OCI-LY7 (cell line): ENCODE data around the gene ELF4. TPM values are rescaled to one million over a fixed set of nuclear protein-coding genes. Genes with fewer than 3 reads are reported as not detected.
A peak's percentile ranks its signal among the peaks of the same experiment; 100 is the strongest.

Source experiments
- BruUV-seq: library from RNA; stranded (reverse); fragments of 400-500 nt; replicated peaks from 2 replicates; lab custom pipeline; 2021; lab: Mats Ljungman, UMichigan
- CTCF ChIA-PET: fragments of 300-600 bp; sonication (Branson Sonifier 250); formaldehyde crosslinking; loops from one replicate; lab custom pipeline; 2022; ENCODE audit warnings: antibody characterized with exemption; ENCODE audit not compliant: unreplicated experiment; lab: Charles Lee
- POLR2A ChIA-PET: fragments of 300-600 bp; sonication (Branson Sonifier 250); formaldehyde crosslinking; loops from one replicate; lab custom pipeline; 2022; ENCODE audit warnings: antibody characterized with exemption; lab: Charles Lee
- DNase-seq: peaks from one replicate; pipeline ENCODE4 v3.0.0-alpha.2; 2015; ENCODE audit warnings: low spot score
- H2AFZ ChIP-seq: fragments of 200-600 bp; sonication (generic), shearing (Covaris generic); 2 replicates; pipeline ENCODE4 v1.6.1; 2014; ENCODE audit warnings: mild to moderate bottlenecking, antibody characterized with exemption, low read length, moderate library complexity
- H3K27ac ChIP-seq: fragments of 200-600 bp; sonication (generic); 2 replicates; pipeline ENCODE4 v1.5.1; 2014; ENCODE audit warnings: mixed run types, low read depth, mild to moderate bottlenecking, moderate library complexity, low read length, inconsistent platforms; ENCODE audit not compliant: poor library complexity, severe bottlenecking
- H3K36me3 ChIP-seq: fragments of 200-600 bp; sonication (generic); 2 replicates; pipeline ENCODE4 v1.6.1; 2014; ENCODE audit warnings: mild to moderate bottlenecking, antibody characterized with exemption, low read length, moderate library complexity, mixed read lengths; ENCODE audit not compliant: insufficient read depth
- H3K4me1 ChIP-seq: fragments of 200-600 bp; sonication (generic); 2 replicates; pipeline ENCODE4 v1.5.1; 2014; ENCODE audit warnings: mild to moderate bottlenecking, low read length; ENCODE audit not compliant: insufficient read depth, poor library complexity, severe bottlenecking
- H3K4me2 ChIP-seq: fragments of 200-600 bp; sonication (generic); 2 replicates; pipeline ENCODE4 v1.6.1; 2014; ENCODE audit warnings: mild to moderate bottlenecking, low read length
- H3K4me3 ChIP-seq: fragments of 200-600 bp; sonication (generic); 2 replicates; pipeline ENCODE4 v1.5.1; 2014; ENCODE audit warnings: mild to moderate bottlenecking, low read depth, low read length; ENCODE audit not compliant: poor library complexity, severe bottlenecking
- H3K79me2 ChIP-seq: fragments of 200-600 bp; sonication (generic); 2 replicates; pipeline ENCODE4 v1.6.1; 2016; ENCODE audit warnings: low read depth, mild to moderate bottlenecking, low read length, moderate library complexity, mixed read lengths; ENCODE audit not compliant: insufficient read depth
- H3K9me2 ChIP-seq: fragments of 200-600 bp; sonication (generic); 2 replicates; pipeline ENCODE4 v1.6.1; 2016; ENCODE audit warnings: mild to moderate bottlenecking, low read length, mixed read lengths; ENCODE audit not compliant: insufficient read depth
- H3K9me3 ChIP-seq: fragments of 200-600 bp; sonication (generic); 2 replicates; pipeline ENCODE4 v1.6.1; 2014; ENCODE audit warnings: mild to moderate bottlenecking, mixed run types, low read length, mixed read lengths
- H4K20me1 ChIP-seq: fragments of 200-600 bp; sonication (generic); 2 replicates; pipeline ENCODE4 v1.6.1; 2014; ENCODE audit warnings: mild to moderate bottlenecking, antibody characterized with exemption, low read length, moderate library complexity, mixed read lengths; ENCODE audit not compliant: insufficient read depth
- EZH2phosphoT487 ChIP-seq: fragments of 200-600 bp; sonication (generic); IDR thresholded peaks from 2 replicates; pipeline ENCODE4 v1.6.1; 2018; ENCODE audit warnings: low read depth, borderline replicate concordance, mild to moderate bottlenecking, mixed run types, antibody characterized with exemption, low read length, moderate library complexity, mixed read lengths
- intact Hi-C: fragments of 100-400 bp; cut with micrococcal nuclease; formaldehyde crosslinking; loops from one replicate; pipeline ENCODE4 v1.10.0; 2022; ENCODE audit not compliant: unreplicated experiment
- total RNA-seq, 2 experiments: library from RNA; depleted of rRNA in 1 of 2; stranded (reverse); fragments of >200 nt in 1 of 2; shearing (Covaris generic) in 1 of 2; gene quantifications; 2 replicates each; pipeline ENCODE4 v1.2.3, GENCODE V29; 2014 to 2022
- TF ChIP-seq, protein P1 (sequence below): fragments of 200-600 bp; sonication (generic); conservative IDR thresholded peaks from 2 replicates; pipeline ENCODE4 v1.5.1; 2014; ENCODE audit warnings: mild to moderate bottlenecking, antibody characterized with exemption, low read length, moderate library complexity, mixed read lengths

The ELF4 gene
- total RNA-seq, 2 experiments from 2014 or later: 15.0 to 27.3 TPM

DNA sequence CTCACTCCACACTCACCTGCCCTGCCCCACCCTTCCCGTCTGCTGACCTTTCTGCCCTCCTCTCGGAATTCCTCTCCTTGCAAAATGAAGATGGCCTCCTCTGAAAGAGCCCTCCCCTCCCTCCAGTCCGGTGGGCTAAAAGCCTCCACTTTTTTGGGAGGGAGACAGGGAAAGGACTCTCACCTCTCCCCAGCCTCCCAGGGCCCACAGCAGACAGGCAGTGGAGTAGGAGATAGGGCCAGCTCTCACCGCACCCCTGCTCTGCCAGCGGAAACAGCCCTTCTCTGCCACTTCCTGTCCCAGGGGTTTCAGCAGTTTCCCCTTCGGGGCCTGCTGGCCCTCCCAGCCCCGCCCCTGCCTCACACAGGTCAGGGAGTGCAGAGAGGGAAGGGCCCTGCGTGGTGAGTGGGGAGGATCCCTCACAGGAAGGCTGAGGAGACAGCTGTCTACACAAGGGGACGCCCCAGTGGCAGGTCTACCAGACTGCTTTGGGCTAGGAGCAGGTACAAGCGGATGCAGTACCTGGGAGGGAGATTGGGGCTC, 18.2 kb downstream of the ELF4 start:
- POLR2A ChIA-PET: interaction anchor here (1.2 to 1.4 kb wide), 2 partner anchors 17 to 84 kb away, joined by 3 read pairs; no protein-coding TSS in a partner anchor
- intact Hi-C loops: loop anchor here (1.0 kb wide), 1 partner anchor 17 kb away; no protein-coding TSS in a partner anchor
- H2AFZ ChIP-seq: no peak overlapping the region
- TF ChIP-seq, protein P1, sequence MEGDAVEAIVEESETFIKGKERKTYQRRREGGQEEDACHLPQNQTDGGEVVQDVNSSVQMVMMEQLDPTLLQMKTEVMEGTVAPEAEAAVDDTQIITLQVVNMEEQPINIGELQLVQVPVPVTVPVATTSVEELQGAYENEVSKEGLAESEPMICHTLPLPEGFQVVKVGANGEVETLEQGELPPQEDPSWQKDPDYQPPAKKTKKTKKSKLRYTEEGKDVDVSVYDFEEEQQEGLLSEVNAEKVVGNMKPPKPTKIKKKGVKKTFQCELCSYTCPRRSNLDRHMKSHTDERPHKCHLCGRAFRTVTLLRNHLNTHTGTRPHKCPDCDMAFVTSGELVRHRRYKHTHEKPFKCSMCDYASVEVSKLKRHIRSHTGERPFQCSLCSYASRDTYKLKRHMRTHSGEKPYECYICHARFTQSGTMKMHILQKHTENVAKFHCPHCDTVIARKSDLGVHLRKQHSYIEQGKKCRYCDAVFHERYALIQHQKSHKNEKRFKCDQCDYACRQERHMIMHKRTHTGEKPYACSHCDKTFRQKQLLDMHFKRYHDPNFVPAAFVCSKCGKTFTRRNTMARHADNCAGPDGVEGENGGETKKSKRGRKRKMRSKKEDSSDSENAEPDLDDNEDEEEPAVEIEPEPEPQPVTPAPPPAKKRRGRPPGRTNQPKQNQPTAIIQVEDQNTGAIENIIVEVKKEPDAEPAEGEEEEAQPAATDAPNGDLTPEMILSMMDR: peak; percentile 54
- TF ChIP-seq EZH2phosphoT487: no peak
- peak overlapping the region; percentile 79 for H3K27ac ChIP-seq
- DNase-seq: peak; percentile 88
- H3K4me3 ChIP-seq: peak overlapping the region; percentile 62
- H3K9me3 ChIP-seq: no peaks in the 10 kb centered on the region
- no peaks in the 10 kb centered on the region for H3K36me3 ChIP-seq
- no peaks in the 10 kb centered on the region for H3K9me2 ChIP-seq
- no TSS peak for BruUV-seq
- H3K4me1 ChIP-seq: peaks cover 58% of the 10 kb centered on the region
- CTCF ChIA-PET: no interaction called here
- no peaks in the 10 kb centered on the region for H4K20me1 ChIP-seq
- H3K4me2 ChIP-seq: peak overlapping the region; percentile 87
- H3K79me2 ChIP-seq: peaks cover 31% of the 10 kb centered on the region; the same call in 1 of the 2 replicates

DNA sequence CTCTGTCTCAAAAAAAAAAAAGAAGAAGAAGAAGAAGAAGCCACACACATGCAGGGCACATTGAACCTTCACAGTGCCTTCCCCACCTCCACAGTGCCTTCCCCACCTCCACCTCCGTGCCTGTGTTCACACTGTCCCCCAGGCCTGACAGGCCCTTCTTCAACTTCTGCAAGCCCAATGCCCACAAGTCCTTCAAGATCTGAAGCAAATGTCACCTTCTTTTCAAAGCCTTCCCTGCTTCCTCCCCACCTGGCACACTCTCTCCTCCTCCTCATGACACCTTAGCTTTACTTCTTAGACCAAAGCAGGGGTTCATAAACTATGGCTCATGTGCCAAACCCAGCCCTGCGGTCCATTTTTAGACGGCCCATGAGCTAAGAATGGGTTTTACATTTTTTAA, 19.9 kb downstream of the ELF4 start:
- peaks cover 45% of the 10 kb centered on the region; the same call in 1 of the 2 replicates for H3K79me2 ChIP-seq
- peak; percentile 7 for DNase-seq
- intact Hi-C loops: no loop called here
- ChIA-PET CTCF (interaction anchor here (1.2 kb wide), 1 partner anchor 18 kb away, joined by 3 read pairs; no protein-coding TSS in a partner anchor), POLR2A (no interaction called here)
- H3K36me3 ChIP-seq: peaks cover 1% of the 10 kb centered on the region; the same call in 1 of the 2 replicates
- no peaks in the 10 kb centered on the region for H4K20me1 ChIP-seq
- H3K9me2 ChIP-seq: no peaks in the 10 kb centered on the region
- no TSS peak for BruUV-seq
- peak overlapping the region; percentile 29; the same call in 1 of the 2 replicates for H3K4me2 ChIP-seq
- TF ChIP-seq, protein P1: no peak
- TF ChIP-seq EZH2phosphoT487: no peak
- H3K4me3 ChIP-seq: no peak overlapping the region
- H3K27ac ChIP-seq: peak overlapping the region; percentile 27
- H2AFZ ChIP-seq: no peak overlapping the region
- peaks cover 75% of the 10 kb centered on the region for H3K4me1 ChIP-seq
- no peaks in the 10 kb centered on the region for H3K9me3 ChIP-seq
